Measurements from ENCODE around the gene IDH2.

The IDH2 gene

DNA sequence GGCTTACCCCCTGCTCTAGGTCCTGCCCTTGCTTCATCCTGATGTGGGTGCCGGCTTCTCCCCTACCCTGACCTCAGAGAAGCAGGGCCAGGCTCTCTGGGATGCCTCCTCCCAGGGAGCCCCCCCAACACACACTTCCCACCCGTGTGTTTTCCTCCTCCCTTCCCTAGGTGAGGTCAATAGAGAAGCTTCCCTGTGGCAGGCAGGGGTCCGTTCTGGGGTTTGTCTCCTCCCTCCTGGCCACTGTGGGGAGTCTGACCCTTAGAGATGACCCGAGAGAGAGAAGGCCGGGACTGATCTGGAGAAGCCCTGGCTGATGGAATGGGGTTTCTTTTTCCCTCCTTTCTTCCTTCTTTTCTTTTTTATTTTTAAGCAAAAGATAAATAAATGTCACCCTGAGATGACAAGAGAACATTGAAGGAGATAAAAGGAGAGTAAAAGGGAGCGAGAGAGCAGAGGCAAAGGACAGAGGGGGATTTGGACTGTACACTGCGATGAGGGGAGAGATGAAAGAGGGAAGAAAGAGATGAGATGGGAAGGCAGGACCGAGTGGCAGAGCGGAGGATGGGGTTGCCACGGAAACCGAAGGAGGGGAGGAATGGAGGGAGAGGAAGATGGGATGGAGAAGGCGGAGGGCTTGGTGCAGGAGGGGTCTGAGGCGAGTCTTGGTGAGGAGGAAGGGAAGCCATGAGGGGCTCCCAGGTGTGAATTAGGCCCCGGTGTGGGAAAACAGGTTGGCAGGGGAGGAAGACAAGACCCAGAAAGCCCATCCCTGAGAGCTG is 48.4 kb downstream of the IDH2 start:
- no peak overlapping the region for H3K4me3 ChIP-seq (IDR thresholded peaks at IDR 0.05; ENCODE audit: insufficient read depth, low read depth, low read length)
- no peak overlapping the region for H3K4me2 ChIP-seq
- no peak overlapping the region for H2AFZ ChIP-seq (ENCODE audit: low read depth)
- H3K36me3 ChIP-seq (ENCODE audit: insufficient read depth), result no peaks in the 10 kb centered on the region
- H4K20me1 ChIP-seq (ENCODE audit: insufficient read depth), result no peaks in the 10 kb centered on the region
- no peak for TF ChIP-seq CTCF (conservative IDR thresholded peaks at IDR 0.05; ENCODE audit: low read depth, low read length)
- H3K79me2 ChIP-seq (ENCODE audit: insufficient read depth, low read depth), result 0 out of 2 replicates have a peak, but pooled peaks cover 2% of the 10 kb centered on the region
- no peak overlapping the region for H3K27ac ChIP-seq
- H3K4me1 ChIP-seq (ENCODE audit: low read depth, poor library complexity, severe bottlenecking), result peaks cover 19% of the 10 kb centered on the region
- H3K27me3 ChIP-seq (ENCODE audit: insufficient read depth, low read depth), result no peaks in the 10 kb centered on the region
- no peak overlapping the region for H3K9ac ChIP-seq

DNA sequence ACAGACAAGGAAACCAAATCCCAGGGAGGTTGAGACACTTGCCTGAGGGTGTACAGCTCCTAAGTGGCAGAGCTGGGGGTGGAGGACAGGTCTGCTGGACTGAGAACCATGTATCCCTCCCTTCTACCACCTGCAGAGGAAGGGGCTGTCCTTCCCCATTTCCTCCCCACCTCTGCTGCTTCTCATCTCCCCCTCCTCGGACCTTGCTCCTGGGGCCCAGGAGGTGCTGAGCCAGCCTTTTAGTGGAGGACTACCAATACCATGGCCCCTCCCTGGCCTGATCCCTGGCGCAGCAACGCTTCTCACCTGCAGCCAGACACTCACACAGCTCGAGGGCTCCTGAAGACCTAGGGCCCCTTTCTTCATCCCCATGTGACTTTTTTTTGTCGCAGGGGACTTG is 50.4 kb downstream of the IDH2 start:
- Histone ChIP-seq H3K4me3 (IDR thresholded peaks at IDR 0.05; ENCODE audit: insufficient read depth, low read depth, low read length) (no peak overlapping the region), H3K9ac (no peak overlapping the region), H3K79me2 (ENCODE audit: insufficient read depth, low read depth) (peaks cover 8% of the 10 kb centered on the region; the same call in 1 of the 2 replicates), H3K27me3 (ENCODE audit: insufficient read depth, low read depth) (no peaks in the 10 kb centered on the region), H4K20me1 (ENCODE audit: insufficient read depth) (no peaks in the 10 kb centered on the region), H3K36me3 (ENCODE audit: insufficient read depth) (no peaks in the 10 kb centered on the region), H3K4me2 (no peak overlapping the region), H2AFZ (ENCODE audit: low read depth) (no peak overlapping the region), H3K4me1 (ENCODE audit: low read depth, poor library complexity, severe bottlenecking) (peaks cover 17% of the 10 kb centered on the region), H3K27ac (no peak overlapping the region)
- TF ChIP-seq CTCF (conservative IDR thresholded peaks at IDR 0.05; ENCODE audit: low read depth, low read length), result no peak

DNA sequence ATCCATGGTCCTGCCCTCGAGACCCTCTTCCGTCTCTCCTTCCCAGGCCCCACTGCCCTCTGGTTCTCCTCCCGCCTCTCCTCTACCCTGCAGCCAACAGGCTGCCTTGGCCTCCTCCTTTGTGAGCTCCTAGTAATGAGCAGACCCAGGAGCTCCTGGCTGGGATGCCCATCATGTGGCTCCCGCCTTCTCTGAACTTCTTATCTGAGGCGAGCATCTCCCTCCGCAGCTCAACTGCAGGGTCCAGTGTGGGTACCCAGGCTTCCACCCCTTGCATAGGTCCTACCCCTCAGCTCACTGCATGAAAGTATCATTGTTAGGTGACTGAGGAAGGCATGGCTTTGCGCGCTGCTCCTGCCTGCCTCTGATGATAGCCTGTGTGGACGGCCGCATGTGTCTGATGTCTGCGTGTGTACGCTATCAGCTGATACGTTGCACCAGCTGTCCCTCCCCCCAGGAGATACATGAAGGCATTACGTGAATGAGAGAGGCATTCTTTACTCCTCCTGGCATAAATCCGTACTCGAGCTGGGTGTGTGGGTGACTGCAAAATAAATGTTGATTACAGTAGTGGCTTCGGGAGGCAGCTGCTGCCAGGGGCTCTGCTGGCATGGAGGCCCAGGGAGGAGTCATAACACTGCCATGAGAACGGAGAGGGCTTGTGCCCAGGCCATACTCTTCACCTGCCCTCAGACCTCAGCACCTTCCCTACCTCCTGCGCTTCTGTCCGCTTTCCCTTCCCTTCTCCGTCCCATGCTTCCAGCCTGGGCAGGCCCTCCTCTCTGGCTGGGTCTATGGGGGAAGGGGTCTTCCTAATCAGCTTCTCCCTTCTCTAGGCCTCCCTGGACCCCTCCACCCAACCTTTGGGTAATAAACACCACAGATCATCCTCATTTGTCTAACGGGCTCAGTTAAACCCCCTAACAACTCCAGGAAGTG is 52.3 kb downstream of the IDH2 start:
- Histone ChIP-seq H3K27ac (no peak overlapping the region), H4K20me1 (ENCODE audit: insufficient read depth) (no peaks in the 10 kb centered on the region), H3K79me2 (ENCODE audit: insufficient read depth, low read depth) (peaks cover 8% of the 10 kb centered on the region; the same call in 1 of the 2 replicates), H3K4me2 (no peak overlapping the region), H2AFZ (ENCODE audit: low read depth) (no peak overlapping the region), H3K4me3 (IDR thresholded peaks at IDR 0.05; ENCODE audit: insufficient read depth, low read depth, low read length) (no peak overlapping the region), H3K36me3 (ENCODE audit: insufficient read depth) (no peaks in the 10 kb centered on the region), H3K9ac (no peak overlapping the region), H3K27me3 (ENCODE audit: insufficient read depth, low read depth) (no peaks in the 10 kb centered on the region), H3K4me1 (ENCODE audit: low read depth, poor library complexity, severe bottlenecking) (peaks cover 33% of the 10 kb centered on the region)
- no peak for TF ChIP-seq CTCF (conservative IDR thresholded peaks at IDR 0.05; ENCODE audit: low read depth, low read length)

GRCh38 chr15:90049030-90049429 is 53.2 kb downstream of the IDH2 start:
- H3K9ac ChIP-seq, result no peak overlapping the region
- no peak overlapping the region for H3K4me3 ChIP-seq (IDR thresholded peaks at IDR 0.05; ENCODE audit: insufficient read depth, low read depth, low read length)
- no peaks in the 10 kb centered on the region for H3K27me3 ChIP-seq (ENCODE audit: insufficient read depth, low read depth)
- no peak for TF ChIP-seq CTCF (conservative IDR thresholded peaks at IDR 0.05; ENCODE audit: low read depth, low read length)
- no peak overlapping the region for H3K4me2 ChIP-seq
- H2AFZ ChIP-seq (ENCODE audit: low read depth), result no peak overlapping the region
- peaks cover 8% of the 10 kb centered on the region; the same call in 1 of the 2 replicates for H3K79me2 ChIP-seq (ENCODE audit: insufficient read depth, low read depth)
- H3K36me3 ChIP-seq (ENCODE audit: insufficient read depth), result no peaks in the 10 kb centered on the region
- no peak overlapping the region for H3K27ac ChIP-seq
- H3K4me1 ChIP-seq (ENCODE audit: low read depth, poor library complexity, severe bottlenecking), result peaks cover 34% of the 10 kb centered on the region
- no peaks in the 10 kb centered on the region for H4K20me1 ChIP-seq (ENCODE audit: insufficient read depth)
